GM21619 (cell line): ENCODE results near the gene TNIP1.

Source experiments
- ATAC-seq: cut with Tn5 transposase; IDR thresholded peaks from one replicate; pipeline ENCODE4 v1.9.1; 2021; ENCODE audit not compliant: unreplicated experiment

TNIP1 gene

DNA sequence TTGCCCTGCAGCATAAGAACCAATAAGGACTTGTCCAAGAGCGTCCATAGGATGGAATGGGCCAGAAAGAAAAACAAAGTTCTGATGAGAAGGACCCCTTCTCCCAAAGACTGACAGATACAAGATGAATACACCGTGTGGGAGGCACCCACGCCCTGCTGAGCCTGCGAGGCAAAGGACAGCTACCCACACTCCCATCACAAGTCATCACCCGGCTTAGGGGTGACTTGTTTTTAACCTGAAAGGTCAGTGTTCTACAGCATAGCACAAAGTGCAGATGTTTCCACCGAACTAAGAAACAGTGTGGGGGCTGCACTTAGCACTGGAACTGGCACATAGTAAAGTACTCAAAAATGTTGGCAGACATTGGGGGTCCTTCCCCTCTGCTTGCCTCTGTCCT is 13.9 kb downstream of the TNIP1 start:
- no peak for ATAC-seq

DNA sequence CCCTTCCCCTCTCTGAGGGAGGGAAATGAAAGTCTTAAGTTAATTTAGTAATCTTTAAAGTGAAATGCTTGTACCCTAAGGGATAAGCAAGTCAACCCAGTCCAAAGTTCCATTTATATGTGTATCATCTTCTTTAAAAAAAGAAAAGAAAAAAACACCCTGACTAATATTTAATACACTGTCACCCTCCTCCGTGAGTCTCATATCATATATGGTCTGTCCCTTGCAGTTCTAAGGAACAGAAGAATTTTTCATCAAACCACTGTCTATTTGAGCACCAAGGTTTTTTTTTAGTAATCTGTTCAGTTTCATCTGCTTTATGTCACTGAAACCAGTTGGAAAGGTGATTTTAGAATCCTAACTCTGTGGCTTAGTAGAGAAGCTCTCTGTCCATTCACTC is 15.2 kb downstream of the TNIP1 start:
- ATAC-seq: no peak

GRCh38 chr5:151064916-151065499 is 15.8 kb downstream of the TNIP1 start:
- ATAC-seq: no peak

GRCh38 chr5:151063142-151063989 is 17.5 kb downstream of the TNIP1 start:
- ATAC-seq: no peak

DNA sequence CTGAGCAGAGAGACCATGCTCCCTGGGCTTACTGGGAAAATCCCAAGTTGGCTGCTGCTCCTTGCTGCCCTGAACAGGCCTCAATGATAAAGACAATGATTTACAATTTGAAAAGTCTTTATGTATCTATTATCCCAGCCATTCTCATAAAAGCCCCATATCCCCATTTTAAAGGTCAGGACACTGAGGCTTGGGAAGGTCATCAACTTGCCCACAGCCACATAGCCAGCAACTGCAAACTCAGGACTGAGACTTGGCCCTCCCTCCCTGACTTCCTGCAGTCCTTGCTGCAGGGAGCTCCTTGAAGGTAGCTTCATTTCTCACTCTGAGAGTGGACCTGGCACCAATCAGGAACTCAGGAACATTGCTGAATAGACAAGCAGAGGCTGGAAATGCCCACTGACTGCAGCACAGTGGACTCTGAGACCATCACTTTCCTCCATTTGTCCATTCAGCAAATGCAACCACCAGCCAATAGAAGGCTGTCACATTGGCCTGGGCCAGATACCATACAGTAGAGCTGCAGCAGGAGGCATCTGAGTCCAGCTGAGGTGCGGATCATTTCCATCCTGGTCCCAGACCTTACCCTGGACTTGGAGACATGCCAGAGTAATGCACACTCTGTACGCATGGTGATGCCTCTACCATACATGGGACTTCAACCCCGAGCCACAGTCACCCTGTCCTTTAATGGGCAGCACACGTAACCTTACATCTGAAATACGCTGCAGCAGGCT is 18.3 kb downstream of the TNIP1 start:
- no peak for ATAC-seq

DNA sequence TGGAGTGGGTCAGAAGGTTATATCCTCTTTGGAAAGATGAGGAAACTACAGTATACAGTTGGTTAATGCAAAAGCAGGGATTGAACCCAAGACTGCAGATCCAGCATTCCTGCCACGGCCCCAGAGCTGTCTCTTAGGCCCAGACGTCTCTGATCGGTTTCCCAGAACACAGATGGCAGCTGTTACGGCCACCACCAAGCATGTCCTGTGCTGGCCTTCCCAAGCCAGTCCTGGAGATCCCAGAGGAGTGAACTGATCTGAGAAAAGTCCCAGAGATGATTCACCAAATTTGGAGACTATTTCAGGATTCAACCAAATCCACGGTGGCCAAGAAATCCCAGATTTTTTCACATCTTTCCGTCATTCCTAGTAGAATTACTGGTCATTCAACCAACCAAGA is 20.1 kb downstream of the TNIP1 start:
- no peak for ATAC-seq

DNA sequence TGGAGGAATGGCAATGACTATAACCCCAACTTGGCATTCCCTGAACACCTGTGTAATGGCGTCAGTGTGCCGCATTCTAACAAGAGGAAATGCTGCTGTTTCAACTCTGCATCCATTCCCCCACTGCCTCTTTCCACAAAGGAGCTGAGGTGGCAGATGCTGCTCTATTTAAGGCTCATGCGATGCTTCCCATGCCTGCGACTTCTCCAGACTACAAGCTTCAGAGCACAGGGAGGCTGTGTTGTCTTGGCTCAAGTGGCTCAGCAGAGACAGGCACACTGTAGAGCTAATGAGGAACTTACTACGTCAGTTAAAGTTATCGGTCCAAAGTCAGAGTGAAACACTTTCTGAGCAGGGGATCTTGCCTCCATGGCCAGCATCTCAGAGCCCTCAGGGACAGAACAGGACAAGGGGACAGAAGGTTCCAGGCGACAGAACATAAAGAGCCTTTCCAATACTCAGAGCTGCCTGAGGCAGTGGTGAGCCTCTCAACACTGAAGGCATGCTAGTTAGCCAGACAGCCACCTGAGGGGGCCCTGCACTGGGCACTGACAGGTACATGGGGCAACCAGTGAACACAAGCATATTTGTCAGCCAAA is 21.8 kb downstream of the TNIP1 start:
- ATAC-seq: no peak

DNA sequence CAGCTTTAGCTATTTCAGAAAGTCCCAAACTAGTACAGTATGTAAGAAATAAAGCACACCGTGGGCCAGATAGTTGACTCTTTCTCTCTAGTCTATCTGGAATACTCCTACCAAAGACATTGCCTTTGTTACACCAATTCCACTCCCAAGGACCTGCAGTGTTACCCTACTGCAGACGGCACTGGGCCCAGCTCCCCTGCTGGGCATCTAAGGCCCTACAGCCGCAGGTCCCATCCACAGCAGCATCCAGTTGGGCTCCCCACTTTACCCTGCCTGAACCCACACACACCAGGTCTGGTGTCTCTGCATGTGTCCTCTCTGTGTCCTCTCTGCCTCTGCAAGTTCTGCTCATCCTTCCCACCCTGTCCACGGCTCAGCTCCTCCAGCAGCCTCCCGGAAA is 22.5 kb downstream of the TNIP1 start:
- no peak for ATAC-seq

DNA sequence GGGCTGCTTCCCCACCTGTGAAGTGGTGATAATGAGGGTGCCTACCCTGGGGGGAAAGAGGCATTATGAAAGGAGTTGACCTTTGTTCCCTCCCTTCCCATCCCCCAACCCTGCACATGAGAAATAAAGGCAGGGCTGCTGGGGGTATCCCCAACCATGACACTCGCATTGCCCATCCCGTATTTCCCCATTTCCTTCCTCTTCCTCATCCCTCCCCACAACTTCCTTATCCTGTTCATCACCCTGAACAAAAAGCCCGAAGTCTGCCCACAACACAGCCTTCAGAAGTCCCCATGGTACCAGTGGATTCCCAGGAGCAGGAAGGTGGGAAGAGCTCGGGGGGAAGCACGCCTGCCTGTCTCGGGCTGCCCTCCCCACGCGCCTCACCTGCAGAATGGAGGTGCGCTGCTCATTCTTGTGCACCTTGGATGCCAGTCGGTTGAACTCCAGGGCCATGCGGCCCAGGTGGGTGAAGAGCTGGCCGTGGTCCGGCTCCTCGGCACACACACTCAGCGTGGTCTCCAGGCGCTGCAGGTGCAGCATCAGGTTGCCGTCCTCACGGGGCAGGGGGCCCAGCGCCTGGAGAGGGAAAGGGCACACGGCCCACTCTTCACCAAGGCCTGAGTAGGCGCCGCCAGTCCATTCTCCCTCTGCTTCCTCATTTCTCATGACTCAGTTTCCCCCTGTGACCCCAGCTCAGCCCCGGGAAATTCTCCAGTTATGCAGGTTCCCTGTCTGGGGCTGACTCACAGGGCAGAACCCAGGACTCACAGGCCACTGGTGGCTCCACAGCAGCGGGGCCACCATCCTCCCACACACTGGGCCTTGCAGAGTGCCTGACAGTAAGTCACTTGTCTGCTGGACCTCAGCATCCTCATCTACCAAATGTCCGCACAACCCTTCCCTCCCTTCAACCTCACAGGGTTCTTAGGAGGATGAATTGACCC is 24.2 kb downstream of the TNIP1 start:
- ATAC-seq: no peak

GRCh38 chr5:151055336-151055735 is 25.5 kb downstream of the TNIP1 start:
- ATAC-seq: no peak

DNA sequence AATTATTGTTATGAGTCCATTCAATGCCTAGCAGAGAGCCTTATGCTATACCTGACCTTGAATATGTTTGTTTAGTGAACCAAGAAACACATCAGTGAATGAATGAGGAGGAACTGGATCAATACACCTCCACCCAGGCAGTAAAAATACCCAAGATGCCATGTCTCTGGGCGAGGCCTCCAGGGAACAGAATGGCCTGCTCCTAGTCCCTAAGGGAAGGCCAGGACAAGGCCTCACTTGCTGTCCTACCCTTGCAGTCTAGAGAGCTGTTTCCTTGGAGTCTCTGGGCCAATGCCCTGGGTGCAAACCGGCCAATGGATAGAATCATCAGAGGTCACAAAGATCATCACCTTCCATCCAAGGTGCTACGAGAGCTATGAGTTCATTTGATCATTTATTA is 26.1 kb downstream of the TNIP1 start:
- no peak for ATAC-seq

GRCh38 chr5:151053796-151054462 is 26.9 kb downstream of the TNIP1 start:
- no peak for ATAC-seq

DNA sequence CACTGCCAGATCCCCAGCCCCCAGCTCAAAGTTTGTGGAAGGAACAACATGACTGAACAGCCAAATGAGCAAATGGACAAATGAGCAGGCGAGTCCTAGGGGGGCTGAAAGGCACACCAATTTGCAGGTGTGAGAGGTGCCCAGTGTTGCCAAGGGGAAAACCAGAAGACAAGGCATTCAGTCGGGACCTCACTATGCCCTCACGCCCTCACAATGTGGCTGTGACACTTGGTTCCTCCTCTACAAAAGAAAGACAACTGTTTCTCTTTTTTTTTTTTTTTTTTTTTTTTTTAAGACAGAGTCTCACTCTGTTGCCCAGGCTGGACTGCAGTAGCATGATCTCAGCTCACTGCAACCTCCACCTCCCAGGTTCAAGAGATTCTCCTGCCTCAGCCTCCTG is 28.0 kb downstream of the TNIP1 start:
- ATAC-seq: no peak

DNA sequence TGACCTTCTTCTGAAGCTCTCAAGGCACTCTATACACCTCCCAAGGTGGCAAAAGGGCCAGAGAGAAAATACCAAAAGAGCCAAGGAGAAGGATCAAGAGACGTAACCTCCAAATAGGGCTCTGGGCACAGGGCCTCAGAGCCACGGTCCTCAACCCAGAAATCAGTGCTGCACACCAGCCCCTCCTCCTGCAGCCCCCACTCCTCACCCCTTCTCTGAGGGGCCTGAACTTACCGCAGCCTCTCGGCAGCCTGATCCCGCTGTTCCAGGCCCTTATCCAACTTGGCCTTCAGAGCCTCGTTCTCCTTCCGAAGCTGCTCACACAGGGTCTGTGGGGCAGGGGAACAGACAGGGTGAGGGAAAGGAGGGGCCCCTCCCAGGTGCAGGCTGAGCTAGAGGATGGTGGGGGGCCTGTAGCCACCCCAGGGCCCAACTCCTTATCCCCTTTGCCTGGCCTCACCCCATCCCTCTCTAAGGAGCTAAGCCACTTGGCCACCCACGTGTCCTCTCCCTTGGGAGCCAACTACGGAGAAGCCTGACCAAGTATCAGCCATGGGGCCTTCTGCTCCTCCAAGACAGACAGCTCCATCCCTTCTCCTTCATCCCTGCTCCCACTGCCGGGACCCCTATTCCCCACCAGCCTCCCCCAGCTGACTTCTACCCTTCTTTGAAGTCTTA is 28.8 kb downstream of the TNIP1 start:
- no peak for ATAC-seq

DNA sequence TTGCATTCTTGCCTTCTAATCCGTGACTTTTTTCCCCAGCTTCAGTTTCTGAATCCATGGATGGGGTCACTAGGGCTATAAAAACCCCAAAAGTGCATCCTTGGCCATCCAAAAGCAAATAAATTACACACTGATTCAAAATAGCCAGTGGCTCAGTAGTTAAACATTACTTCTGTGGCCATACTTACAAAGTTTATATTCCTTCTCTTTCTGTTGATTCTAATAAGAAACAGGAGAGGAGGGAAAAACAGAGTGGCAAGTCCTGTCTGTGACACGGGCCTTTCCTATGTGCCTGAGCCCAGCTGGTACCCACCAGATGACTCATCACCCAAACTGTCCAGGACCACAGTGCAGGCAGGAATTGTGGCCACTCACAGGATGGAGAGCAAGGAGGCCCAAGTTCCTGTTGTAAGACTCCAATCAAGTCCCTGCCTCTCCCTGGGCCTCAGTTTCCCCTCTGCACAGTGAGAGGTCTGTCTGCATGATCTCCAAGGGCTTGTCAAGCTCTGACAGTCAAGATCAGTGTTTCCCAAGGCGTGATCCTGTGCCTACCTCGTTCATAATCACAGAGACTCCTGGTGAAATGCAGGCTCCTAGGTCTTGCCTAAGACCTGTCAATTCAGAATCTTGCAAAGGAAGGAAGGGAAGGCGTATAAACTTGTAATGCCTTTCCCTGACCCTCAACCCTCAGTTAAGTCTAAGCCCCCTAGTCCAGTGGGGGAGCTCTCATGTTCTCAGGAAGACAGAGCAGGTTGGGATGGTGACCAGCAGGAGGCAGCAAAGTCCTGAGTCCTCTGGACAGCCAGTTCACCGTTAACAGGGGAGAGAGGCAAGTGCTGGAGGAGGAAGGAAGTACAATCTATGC is 29.5 kb downstream of the TNIP1 start:
- ATAC-seq: peak; percentile 64

DNA sequence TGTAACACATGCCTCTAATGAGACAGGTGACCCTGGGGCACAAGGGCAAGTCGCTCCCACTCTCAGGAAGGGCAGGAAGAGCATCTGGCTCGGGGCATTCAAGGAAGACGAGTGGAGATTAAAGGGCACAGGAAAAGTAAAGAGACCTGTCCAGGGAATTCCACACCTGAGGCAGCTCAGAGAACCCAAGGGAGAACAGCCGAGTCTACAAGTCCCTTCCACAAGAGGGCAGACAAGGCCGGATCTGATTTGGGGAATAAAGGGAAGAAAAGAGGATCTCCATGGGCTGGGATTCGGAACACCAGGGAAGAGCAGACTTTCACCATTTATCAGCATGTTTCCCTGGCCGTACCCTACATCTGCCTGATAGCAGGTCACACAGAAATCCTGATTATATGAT is 32.3 kb downstream of the TNIP1 start:
- ATAC-seq: no peak

DNA sequence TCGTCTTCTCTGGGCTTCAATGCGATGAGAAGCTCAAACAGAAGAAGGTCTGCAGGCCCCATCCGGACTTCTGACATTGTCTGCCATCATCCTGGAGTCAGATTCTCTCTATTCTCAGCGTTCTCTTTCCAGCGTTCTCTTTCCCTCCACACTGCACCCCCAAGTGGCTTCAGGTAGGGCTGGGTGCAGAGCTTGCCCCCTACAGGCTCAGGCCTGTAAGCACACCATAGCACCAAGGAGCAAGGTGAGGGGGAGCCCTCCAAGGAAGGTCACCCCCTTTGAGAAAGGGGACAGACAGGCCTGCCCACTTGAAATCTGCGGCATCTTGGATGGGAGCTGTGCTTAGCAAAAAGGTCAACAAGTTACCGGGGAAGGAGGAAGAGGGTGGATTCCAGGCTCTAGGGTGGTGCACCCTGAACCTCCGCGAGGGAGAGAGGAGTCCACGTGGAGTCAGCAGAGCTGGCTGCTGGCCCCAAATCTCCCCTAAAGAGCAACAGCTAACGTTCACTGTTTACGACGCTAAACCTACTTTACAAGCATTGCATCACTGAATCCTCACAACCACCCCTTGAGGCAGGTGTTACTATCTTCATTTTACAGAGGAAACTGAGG is 32.9 kb downstream of the TNIP1 start:
- no peak for ATAC-seq

- no peak for ATAC-seq
These were observed 38.3 kb downstream of the TNIP1 start for GRCh38 chr5:151042453-151043093.
